Gastrocnemius medialis (tissue), 4 donors: Measurements from ENCODE around the gene SSTR5.

Experiments used
- CTCF ChIP-seq, 5 experiments: fragments of 450-650 bp in 3 of 5; fragments of 200-600 bp in 2 of 5; sonication (generic) in 2 of 5; IDR thresholded peaks in 4 of 5; conservative IDR thresholded peaks in 1 of 5; 1 replicate in 4 of 5; 2 replicates in 1 of 5; pipeline ENCODE4 v1.5.1; 2016 to 2019; ENCODE audit warnings: antibody characterized with exemption in 5 of 5, mild to moderate bottlenecking in 3 of 5, moderate library complexity in 3 of 5
- POLR2A ChIP-seq, 2 donors: fragments of 450-650 bp; IDR thresholded peaks; one replicate each; pipeline ENCODE4 v1.6.1; 2017; ENCODE audit warnings: antibody characterized with exemption in 2 of 2, mild to moderate bottlenecking in 2 of 2, moderate library complexity in 2 of 2

GRCh38 chr16:1049113-1049975 is 23.2 kb upstream of the SSTR5 start:
- TF ChIP-seq CTCF (IDR thresholded peaks at IDR 0.05 in 4 of 5, conservative IDR thresholded peaks at IDR 0.05 in 1 of 5) (no peak), POLR2A (IDR thresholded peaks at IDR 0.05) (no peak)
